Natural killer cell treated with Interleukin-12 subunit alpha and Interleukin-12 subunit beta and Interleukin-15 and Interleukin-18, amount 100 ng/mL, for 72 hours (primary cell): ENCODE results near the gene SERGEF. TPM values are rescaled to one million over a fixed set of nuclear protein-coding genes. Genes with fewer than 3 reads are reported as not detected.

Experiments used
- ATAC-seq, 2 donors: fragments of 150-1000 bp; cut with Tn5 transposase in 1 of 2; sonication (Bioruptor Pico), chemical (Tn5 transposase) in 1 of 2; 2 replicates each; pipeline ENCODE4 v1.10.0; 2021
- DNase-seq: peaks from one replicate; pipeline ENCODE4 v3.0.0; 2022; ENCODE audit warnings: low spot score
- H3K27ac Mint-ChIP-seq, 2 donors: 1 replicate in 1 of 2; 2 replicates in 1 of 2; pipeline ENCODE4 v1.8.0; 2022; ENCODE audit warnings: mixed read lengths in 2 of 2, mild to moderate bottlenecking in 1 of 2, moderate library complexity in 1 of 2
- H3K27me3 Mint-ChIP-seq, 2 donors: 1 replicate in 1 of 2; 2 replicates in 1 of 2; pipeline ENCODE4 v1.8.0; 2022; ENCODE audit warnings: mixed read lengths in 2 of 2
- H3K36me3 Mint-ChIP-seq: one replicate; pipeline ENCODE4 v1.8.0; 2022; ENCODE audit warnings: mixed read lengths
- H3K4me1 Mint-ChIP-seq, 2 donors: 1 replicate in 1 of 2; 2 replicates in 1 of 2; pipeline ENCODE4 v1.8.0; 2022; ENCODE audit warnings: low read depth in 2 of 2, mixed read lengths in 2 of 2, mild to moderate bottlenecking in 1 of 2
- H3K4me3 Mint-ChIP-seq: one replicate; pipeline ENCODE4 v1.8.0; 2022; ENCODE audit warnings: mixed read lengths
- H3K9me3 Mint-ChIP-seq: 2 replicates; pipeline ENCODE4 v1.8.0; 2022; ENCODE audit warnings: mixed read lengths
- total RNA-seq, 2 donors: library from RNA; stranded (reverse); gene quantifications; one replicate each; pipeline ENCODE4 v1.2.3, GENCODE V29; 2022

The SERGEF gene
- total RNA-seq, 2 donors from 2014 or later = 28.8 to 50.7 TPM

GRCh38 chr11:17954395-17955252 is 58.2 kb downstream of the SERGEF start:
- Mint-ChIP-seq H3K27ac (no peak overlapping the region), H3K36me3 (peaks cover 21% of the 10 kb centered on the region), H3K4me1 (no peaks in the 10 kb centered on the region), H3K27me3 (no peaks in the 10 kb centered on the region), H3K4me3 (no peak overlapping the region), H3K9me3 (no peaks in the 10 kb centered on the region)
- DNase-seq (no peak), ATAC-seq (no peak)

- Mint-ChIP-seq H3K4me1 (no peaks in the 10 kb centered on the region), H3K36me3 (peaks cover 25% of the 10 kb centered on the region), H3K27me3 (no peaks in the 10 kb centered on the region), H3K27ac (no peak overlapping the region), H3K9me3 (no peaks in the 10 kb centered on the region), H3K4me3 (no peak overlapping the region)
- ATAC-seq = no peak
- no peak for DNase-seq
Observed at GRCh38 chr11:17952487-17952886, 60.4 kb downstream of the SERGEF start.

GRCh38 chr11:17951685-17952388 is 61.0 kb downstream of the SERGEF start:
- Mint-ChIP-seq H3K4me3 (no peak overlapping the region), H3K27me3 (no peaks in the 10 kb centered on the region), H3K36me3 (peaks cover 23% of the 10 kb centered on the region), H3K9me3 (no peaks in the 10 kb centered on the region), H3K4me1 (no peaks in the 10 kb centered on the region), H3K27ac (no peak overlapping the region)
- DNase-seq (no peak), ATAC-seq (no peak)

GRCh38 chr11:17950644-17951043 is 62.2 kb downstream of the SERGEF start:
- no peaks in the 10 kb centered on the region for H3K27me3 Mint-ChIP-seq
- no peak overlapping the region for H3K4me3 Mint-ChIP-seq
- no peaks in the 10 kb centered on the region for H3K9me3 Mint-ChIP-seq
- ATAC-seq = no peak
- no peaks in the 10 kb centered on the region for H3K4me1 Mint-ChIP-seq
- H3K36me3 Mint-ChIP-seq = peaks cover 23% of the 10 kb centered on the region
- no peak overlapping the region for H3K27ac Mint-ChIP-seq
- no peak for DNase-seq

GRCh38 chr11:17948296-17948695 is 64.6 kb downstream of the SERGEF start:
- DNase-seq (no peak), ATAC-seq (no peak)
- H3K27ac Mint-ChIP-seq = no peak overlapping the region
- H3K4me3 Mint-ChIP-seq = no peak overlapping the region
- H3K27me3 Mint-ChIP-seq = no peaks in the 10 kb centered on the region
- H3K36me3 Mint-ChIP-seq = peaks cover 33% of the 10 kb centered on the region
- no peaks in the 10 kb centered on the region for H3K4me1 Mint-ChIP-seq
- no peaks in the 10 kb centered on the region for H3K9me3 Mint-ChIP-seq

GRCh38 chr11:17939542-17939941 is 73.3 kb downstream of the SERGEF start:
- Mint-ChIP-seq H3K27me3 (no peaks in the 10 kb centered on the region), H3K36me3 (peaks cover 17% of the 10 kb centered on the region), H3K4me3 (no peak overlapping the region), H3K4me1 (no peaks in the 10 kb centered on the region), H3K9me3 (no peaks in the 10 kb centered on the region), H3K27ac (no peak overlapping the region)
- ATAC-seq (no peak), DNase-seq (no peak)

- Mint-ChIP-seq H3K9me3 (no peaks in the 10 kb centered on the region), H3K27me3 (no peaks in the 10 kb centered on the region), H3K27ac (no peak overlapping the region), H3K4me1 (peaks cover 0 to under 1% of the 10 kb centered on the region in 2 donors), H3K4me3 (no peak overlapping the region), H3K36me3 (peaks cover 12% of the 10 kb centered on the region)
- DNase-seq (no peak), ATAC-seq (no peak)
Observed at GRCh38 chr11:17936790-17937189, 76.1 kb downstream of the SERGEF start.

GRCh38 chr11:17934194-17934593 is 78.7 kb downstream of the SERGEF start:
- Mint-ChIP-seq H3K4me1 (peaks cover 0 to 11% of the 10 kb centered on the region in 2 donors), H3K27me3 (no peaks in the 10 kb centered on the region), H3K27ac (no peak overlapping the region), H3K36me3 (peaks cover 13% of the 10 kb centered on the region), H3K9me3 (no peaks in the 10 kb centered on the region), H3K4me3 (no peak overlapping the region)
- no peak for DNase-seq
- no peak for ATAC-seq

- ATAC-seq (no peak), DNase-seq (no peak)
- no peak overlapping the region for H3K4me3 Mint-ChIP-seq
- H3K36me3 Mint-ChIP-seq = peaks cover 13% of the 10 kb centered on the region
- no peaks in the 10 kb centered on the region for H3K9me3 Mint-ChIP-seq
- no peak overlapping the region for H3K27ac Mint-ChIP-seq
- no peaks in the 10 kb centered on the region for H3K27me3 Mint-ChIP-seq
- H3K4me1 Mint-ChIP-seq = peaks cover 0 to 11% of the 10 kb centered on the region in 2 donors
Observed at GRCh38 chr11:17933708-17934107, 79.1 kb downstream of the SERGEF start.

GRCh38 chr11:17932472-17932871 is 80.4 kb downstream of the SERGEF start:
- peaks cover 13% of the 10 kb centered on the region for H3K36me3 Mint-ChIP-seq
- no peak overlapping the region for H3K27ac Mint-ChIP-seq
- H3K9me3 Mint-ChIP-seq = no peaks in the 10 kb centered on the region
- peaks cover 0 to 11% of the 10 kb centered on the region in 2 donors for H3K4me1 Mint-ChIP-seq
- ATAC-seq = no peak
- no peak for DNase-seq
- H3K27me3 Mint-ChIP-seq = no peaks in the 10 kb centered on the region
- no peak overlapping the region for H3K4me3 Mint-ChIP-seq

- no peak for ATAC-seq
- H3K36me3 Mint-ChIP-seq = peaks cover 13% of the 10 kb centered on the region
- no peaks in the 10 kb centered on the region for H3K27me3 Mint-ChIP-seq
- no peak for DNase-seq
- H3K27ac Mint-ChIP-seq = no peak overlapping the region
- H3K9me3 Mint-ChIP-seq = no peaks in the 10 kb centered on the region
- no peak overlapping the region for H3K4me3 Mint-ChIP-seq
- H3K4me1 Mint-ChIP-seq = peaks cover 0 to 11% of the 10 kb centered on the region in 2 donors
Observed at GRCh38 chr11:17931595-17931994, 81.3 kb downstream of the SERGEF start.

- peaks cover 13% of the 10 kb centered on the region for H3K36me3 Mint-ChIP-seq
- no peak overlapping the region for H3K27ac Mint-ChIP-seq
- no peaks in the 10 kb centered on the region for H3K9me3 Mint-ChIP-seq
- no peak for ATAC-seq
- H3K4me3 Mint-ChIP-seq = no peak overlapping the region
- no peak for DNase-seq
- H3K27me3 Mint-ChIP-seq = no peaks in the 10 kb centered on the region
- peaks cover 0 to 11% of the 10 kb centered on the region in 2 donors for H3K4me1 Mint-ChIP-seq
Observed at GRCh38 chr11:17930544-17931125, 82.2 kb downstream of the SERGEF start.

- Mint-ChIP-seq H3K36me3 (peaks cover 13% of the 10 kb centered on the region), H3K4me3 (no peak overlapping the region), H3K27me3 (no peaks in the 10 kb centered on the region), H3K4me1 (peaks cover 0 to 11% of the 10 kb centered on the region in 2 donors), H3K27ac (no peak overlapping the region), H3K9me3 (no peaks in the 10 kb centered on the region)
- DNase-seq (no peak), ATAC-seq (no peak)
Observed at GRCh38 chr11:17929171-17929570, 83.7 kb downstream of the SERGEF start.
